ENCODE results near the gene BOLA3.

DNA sequence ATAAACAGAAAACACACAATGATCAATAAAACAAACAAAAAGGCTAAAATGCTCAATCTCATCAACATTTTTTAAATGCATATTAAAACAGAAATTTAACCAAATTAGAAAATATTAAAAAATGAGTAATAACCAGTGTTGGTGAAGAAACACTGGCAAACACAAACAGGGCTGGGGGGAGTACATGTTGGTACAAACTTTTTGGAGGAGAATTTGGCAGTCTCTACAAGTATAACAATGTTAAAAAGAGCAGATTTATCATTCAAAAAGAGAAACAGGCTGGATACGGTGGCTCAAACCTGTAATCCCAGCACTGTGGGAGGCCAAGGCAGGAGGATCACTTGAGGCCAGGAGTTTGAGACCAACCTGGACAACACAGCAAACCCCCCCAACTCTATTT is 17.0 kb upstream of the BOLA3 start:
- TF ChIP-seq, protein P1, sequence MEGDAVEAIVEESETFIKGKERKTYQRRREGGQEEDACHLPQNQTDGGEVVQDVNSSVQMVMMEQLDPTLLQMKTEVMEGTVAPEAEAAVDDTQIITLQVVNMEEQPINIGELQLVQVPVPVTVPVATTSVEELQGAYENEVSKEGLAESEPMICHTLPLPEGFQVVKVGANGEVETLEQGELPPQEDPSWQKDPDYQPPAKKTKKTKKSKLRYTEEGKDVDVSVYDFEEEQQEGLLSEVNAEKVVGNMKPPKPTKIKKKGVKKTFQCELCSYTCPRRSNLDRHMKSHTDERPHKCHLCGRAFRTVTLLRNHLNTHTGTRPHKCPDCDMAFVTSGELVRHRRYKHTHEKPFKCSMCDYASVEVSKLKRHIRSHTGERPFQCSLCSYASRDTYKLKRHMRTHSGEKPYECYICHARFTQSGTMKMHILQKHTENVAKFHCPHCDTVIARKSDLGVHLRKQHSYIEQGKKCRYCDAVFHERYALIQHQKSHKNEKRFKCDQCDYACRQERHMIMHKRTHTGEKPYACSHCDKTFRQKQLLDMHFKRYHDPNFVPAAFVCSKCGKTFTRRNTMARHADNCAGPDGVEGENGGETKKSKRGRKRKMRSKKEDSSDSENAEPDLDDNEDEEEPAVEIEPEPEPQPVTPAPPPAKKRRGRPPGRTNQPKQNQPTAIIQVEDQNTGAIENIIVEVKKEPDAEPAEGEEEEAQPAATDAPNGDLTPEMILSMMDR (IDR thresholded peaks at IDR 0.05) = no peak
- TF ChIP-seq POLR2A (IDR thresholded peaks at IDR 0.05) = no peak
